Putamen (tissue), 1 donor: Measurements from ENCODE around the gene TOB1.
A peak's percentile ranks its signal among the peaks of the same experiment; 100 is the strongest.
"Not testable (repeated sequence)": the region's sequence is repeated elsewhere in the genome, so short reads cannot be mapped to it uniquely, and the experiment has no call there.

Experiments used
- DNase-seq: peaks from one replicate; pipeline ENCODE4 v3.0.0-alpha.2; 2016; ENCODE audit warnings: low spot score

Gene TOB1

GRCh38 chr17:50868602-50869001 lies 2.4 kb upstream of the TOB1 start:
- no peak for DNase-seq

DNA sequence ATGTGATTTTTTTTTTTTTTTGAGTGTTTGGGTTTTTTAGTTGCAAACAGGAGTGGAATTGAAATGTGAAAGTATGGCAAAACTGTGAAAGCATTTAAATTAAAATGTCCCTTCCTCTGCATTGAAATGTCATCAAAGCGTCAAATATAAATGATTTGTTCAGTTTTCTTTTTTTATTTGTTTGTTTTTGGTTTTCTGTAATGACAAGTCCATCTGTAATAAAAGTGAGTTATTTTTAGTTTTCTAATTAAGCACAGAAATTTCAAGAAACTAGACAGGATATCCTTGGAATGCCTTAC lies 1.9 kb upstream of the TOB1 start:
- DNase-seq = no peak

- DNase-seq = peak; percentile 98
Observed at GRCh38 chr17:50867363-50868139, 1.4 kb upstream of the TOB1 start.

DNA sequence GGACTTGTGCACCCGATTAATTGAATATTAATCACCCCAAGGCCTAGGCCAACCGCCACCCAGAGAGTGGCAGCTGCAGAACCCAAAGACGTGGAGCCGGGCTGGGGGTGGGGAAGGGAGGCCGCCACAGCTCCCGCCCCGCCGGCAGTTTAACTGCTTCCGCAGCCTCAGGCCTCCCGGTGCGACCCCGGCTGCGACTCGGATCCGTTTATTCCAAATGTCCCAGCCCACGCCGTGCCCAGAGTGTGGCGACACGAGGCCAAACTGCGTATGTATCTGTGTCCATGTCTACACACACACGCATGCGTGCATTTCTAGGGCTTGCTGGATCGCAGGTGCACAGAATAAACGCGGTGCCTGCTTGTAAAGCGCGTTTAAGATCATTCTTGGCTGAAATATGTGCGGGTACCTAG lies 802 bp upstream of the TOB1 start:
- no peak for DNase-seq

DNA sequence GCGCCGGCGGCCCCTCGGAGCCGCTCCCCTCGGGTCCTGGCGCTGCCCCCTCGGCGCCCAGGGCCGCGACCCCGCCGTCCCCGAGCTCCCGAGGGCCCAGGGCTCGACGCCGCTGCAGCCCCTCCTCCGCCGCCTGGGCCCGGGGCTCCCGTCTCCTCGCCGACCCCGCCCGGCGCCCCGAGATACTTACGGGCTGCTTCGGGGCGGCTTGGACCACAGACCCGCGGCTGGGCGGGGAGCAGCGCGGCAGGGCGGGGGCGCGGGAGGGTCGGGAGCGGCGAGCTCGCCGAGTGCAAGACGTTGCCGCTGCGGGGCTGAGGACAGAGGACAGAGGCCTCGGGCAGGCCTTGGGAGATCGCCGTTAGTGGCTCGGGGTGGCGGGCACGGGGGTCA lies 290 bp downstream of the TOB1 start:
- DNase-seq = no peak

GRCh38 chr17:50865060-50865867 lies 890 bp downstream of the TOB1 start:
- DNase-seq = peak; percentile 83

- no peak for DNase-seq
Observed at GRCh38 chr17:50864747-50865059, 1.5 kb downstream of the TOB1 start.

DNA sequence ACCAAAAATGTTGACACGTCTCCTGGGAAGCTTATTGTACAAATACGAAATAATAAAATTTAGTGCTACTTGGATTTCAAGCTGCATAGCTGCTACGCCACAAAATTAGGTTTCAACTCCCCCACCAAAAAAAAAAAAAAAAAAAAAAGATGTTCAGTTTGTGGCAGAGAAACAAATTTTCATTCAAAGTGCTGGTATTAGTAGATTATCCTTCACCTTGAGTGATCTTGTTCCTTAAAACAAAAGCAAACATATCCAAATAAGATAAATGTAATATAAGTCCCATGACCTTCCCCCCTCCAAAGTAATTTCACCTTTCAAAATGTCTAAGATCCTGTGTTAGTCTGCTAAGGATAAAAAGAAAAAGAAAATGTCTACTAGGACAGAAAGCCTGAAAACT lies 2.2 kb downstream of the TOB1 start:
- no peak for DNase-seq

DNA sequence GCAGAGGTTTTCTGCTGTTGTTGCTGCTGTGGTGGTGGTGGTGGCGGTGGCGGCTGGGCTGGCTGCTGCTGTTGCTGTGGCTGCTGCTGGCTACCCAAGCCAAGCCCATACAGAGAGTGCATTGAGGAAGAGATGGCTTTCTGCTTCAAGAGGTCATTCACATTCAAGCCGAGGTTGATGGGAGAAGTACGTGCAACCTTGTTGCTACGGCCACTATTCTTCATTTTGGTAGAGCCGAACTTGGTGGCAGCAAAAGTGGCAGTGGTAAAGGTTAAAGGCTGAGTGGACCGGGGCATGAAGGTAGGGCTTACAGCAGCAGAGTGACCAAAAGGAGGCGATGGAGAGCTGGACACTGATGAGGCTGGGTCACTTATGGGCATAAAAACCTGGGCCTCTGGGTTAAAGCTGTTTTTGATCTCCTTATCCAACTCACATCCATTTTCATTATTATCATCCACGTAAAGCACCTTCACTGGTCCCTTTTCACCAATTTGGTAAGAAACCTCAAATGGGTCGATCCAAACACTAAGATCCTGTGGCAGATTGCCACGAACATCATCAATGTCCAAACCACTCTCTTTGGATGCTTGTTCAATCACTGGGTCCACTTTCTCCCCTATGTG lies 2.8 kb downstream of the TOB1 start:
- peak; percentile 76 for DNase-seq

DNA sequence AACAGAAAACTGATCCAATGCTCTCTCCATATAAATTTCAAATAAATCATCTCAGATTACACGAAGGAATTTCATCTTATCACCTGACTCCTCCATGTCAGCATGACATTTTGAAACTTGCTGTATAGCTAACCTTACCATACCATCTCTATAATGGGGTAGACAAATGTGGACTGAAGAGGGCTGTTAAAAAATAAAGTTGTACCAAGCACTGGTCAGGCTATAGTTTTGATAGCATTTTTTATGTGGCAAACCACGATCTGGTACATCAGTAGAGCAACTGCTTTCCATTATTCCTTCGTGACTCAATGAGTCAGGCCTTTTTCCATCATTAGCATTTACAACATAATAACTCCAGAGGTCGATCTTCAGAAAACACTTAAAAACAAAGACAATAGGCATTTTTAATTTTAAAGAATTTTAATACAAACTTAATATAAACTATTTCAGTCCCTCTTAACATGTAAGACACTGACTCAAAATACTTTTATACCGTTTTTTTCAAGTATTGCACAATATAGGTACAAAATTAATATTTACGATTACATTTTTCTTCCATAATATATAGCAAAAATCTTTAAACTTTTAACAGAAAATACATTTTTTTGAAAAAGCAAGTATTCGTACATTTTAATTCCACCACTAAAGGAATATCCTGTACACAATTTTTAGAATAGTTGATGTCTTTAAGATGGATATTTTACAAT lies 4.2 kb downstream of the TOB1 start:
- no peak for DNase-seq

- DNase-seq = no peak
Observed at GRCh38 chr17:50861334-50861676, 4.8 kb downstream of the TOB1 start.

DNA sequence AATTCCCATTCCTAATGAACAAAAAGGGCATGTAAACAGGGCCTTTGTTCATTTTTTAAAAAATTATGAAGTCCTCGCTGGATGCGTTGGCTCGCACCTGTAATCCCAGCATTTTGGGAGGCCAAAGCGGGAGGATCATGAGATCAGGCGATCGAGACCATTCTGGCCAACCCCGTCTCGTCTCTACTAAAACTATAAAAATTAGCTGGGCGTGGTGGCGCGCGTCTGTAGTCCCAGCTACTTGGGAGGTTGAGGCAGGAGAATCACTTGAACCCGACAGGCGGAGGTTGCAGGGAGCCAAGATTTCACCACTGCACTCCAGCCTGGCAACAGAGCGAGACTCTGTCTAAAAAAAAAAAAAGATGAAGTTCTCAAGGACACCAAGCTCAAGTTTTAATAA lies 6.4 kb downstream of the TOB1 start:
- not testable (repeated sequence) for DNase-seq

GRCh38 chr17:50858486-50859225 lies 7.5 kb downstream of the TOB1 start:
- DNase-seq = no peak

GRCh38 chr17:50856431-50856830 lies 9.7 kb downstream of the TOB1 start:
- DNase-seq = no peak

GRCh38 chr17:50855708-50856330 lies 10.3 kb downstream of the TOB1 start:
- no peak for DNase-seq

DNA sequence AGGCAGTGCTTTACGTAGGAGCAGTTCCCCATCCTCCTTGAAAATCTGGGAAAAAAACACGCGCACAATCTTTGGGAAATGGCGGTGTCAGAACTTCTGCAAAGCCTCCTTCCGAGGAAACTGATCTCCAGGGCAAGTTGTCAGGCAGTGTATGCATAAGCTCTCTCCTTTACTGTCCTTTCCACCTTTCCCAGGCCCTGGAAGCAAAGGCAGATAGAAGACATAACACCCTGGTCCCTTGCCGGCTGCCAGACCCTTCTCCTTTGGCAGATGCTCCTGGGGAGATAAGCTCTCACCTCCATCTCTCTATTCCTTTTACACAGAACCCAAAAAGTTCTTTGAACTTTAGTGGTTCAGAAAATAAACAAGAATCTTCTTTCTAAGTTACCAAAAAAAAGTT lies 12.4 kb downstream of the TOB1 start:
- DNase-seq = no peak

DNA sequence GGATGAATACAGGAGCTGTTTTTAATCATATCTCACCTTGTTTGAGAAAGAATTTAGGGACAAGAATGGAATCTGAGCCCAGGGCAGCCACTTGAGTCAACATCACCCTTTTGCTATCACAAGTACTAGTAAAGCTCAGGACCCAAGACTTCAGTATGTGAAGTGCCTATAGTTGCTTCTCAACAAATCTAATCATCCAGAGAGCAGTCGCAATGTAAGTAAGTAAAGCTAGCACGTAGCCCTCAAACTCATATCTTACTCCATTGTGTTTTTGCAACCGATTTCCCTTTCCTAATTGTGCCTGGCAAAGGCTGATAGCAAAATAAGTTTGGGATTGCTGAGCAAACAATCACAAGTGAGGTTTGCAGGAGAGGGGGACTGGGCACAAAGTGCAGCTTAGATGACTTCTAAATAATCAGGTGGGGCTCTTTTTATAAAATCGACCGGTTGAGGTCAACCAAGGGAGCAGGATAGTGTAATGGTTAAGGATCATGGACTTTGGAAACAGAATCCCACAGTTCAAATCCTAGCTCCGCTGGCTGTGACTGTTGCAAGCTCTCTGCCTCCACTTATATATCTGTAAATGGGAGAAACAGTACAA lies 13.0 kb downstream of the TOB1 start:
- DNase-seq = no peak

GRCh38 chr17:50850640-50851039 lies 15.5 kb downstream of the TOB1 start:
- DNase-seq = no peak

DNA sequence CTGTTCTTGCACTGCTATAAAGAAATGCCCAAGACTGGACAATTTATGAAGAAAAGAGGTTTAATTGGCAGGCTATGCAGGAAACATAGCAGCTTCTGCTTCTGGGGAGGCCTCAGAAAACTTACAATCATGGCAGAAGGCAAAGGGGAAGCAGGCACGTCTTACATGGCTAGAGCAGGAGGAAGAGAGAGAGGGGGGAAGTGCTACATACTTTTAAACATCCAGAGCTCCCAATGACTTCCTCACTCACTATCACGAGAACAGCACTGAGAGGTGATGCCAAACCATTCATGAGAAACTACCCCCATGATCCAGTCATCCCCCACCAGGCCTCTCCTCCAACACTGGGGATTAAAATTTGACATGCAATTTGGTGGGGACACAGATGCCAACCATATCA lies 17.4 kb downstream of the TOB1 start:
- no peak for DNase-seq

DNA sequence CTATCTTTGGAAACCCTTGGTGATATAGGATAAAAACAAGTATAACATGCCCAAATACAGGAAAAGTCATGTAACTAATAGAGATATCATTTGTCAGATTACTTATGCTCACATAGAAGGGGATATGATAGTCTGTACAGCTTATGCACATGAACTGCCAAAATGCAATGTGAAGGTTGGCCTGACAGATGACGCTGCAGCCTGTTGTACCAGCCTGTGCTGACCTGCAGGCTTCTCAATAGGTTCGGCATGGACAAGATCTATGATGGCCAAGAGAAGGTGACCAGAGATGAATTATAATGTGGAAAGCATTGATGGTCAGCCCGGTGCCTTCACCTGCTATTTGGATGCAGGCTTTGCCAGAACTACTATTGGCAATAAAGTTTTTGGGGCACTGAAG lies 18.1 kb downstream of the TOB1 start:
- no peak for DNase-seq

DNA sequence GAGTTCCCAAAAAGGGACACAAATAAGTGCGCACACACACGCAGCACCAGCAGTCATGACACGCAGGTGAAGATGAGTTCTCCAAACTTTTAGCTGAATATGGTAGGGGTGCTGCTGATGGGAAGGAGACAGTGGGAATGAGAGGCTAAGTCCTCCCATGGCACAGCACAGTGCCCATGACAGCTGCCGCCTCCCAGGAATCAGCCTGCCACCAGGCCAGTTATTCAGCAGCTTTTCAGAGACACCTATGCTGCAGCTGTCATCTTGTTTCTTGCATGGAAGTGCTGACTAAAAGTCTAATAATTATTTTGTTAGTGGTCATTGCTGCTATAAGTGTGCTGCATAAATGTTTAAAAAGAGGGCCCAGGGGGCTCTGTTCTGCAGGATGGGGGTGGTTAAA lies 18.6 kb downstream of the TOB1 start:
- no peak for DNase-seq
